Measurements from ENCODE around the gene MYOCOS. TPM values are rescaled to one million over a fixed set of nuclear protein-coding genes. Genes with fewer than 3 reads are reported as not detected.
A peak's percentile ranks its signal among the peaks of the same experiment; 100 is the strongest.

Gene MYOCOS
- polyA plus RNA-seq, 2 of the 4 experiments (the other 2 are of a cell fraction) = not detected

DNA sequence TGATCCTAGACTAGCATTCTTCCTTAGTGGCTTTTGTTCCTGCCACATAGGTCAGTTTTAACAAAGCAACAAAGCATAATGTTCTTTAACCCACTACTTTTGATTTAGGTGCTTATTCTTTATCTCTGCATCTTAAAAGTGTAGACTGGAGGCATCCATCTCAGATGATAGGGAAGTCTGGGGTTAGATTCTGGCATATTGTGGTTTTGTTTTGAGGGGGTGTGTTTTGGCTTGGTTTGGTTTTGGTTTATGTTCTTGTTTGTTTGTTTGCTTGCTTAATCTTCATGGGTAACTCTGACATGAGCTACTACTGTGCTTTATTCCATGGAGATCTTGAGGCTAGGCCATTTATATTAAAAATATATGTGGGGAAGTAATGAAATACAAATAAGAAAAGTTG, 40.3 kb upstream of the MYOCOS start:
- Histone ChIP-seq H3K9me3 (no peaks in the 10 kb centered on the region), H3K4me3 (no peak overlapping the region), H3K4me1 (no peaks in the 10 kb centered on the region), H3K4me2 (no peak overlapping the region), H3K27ac (no peak overlapping the region)
- no peak for FAIRE-seq
- POLR2A ChIA-PET = no interaction called here
- TF ChIP-seq, protein P1, sequence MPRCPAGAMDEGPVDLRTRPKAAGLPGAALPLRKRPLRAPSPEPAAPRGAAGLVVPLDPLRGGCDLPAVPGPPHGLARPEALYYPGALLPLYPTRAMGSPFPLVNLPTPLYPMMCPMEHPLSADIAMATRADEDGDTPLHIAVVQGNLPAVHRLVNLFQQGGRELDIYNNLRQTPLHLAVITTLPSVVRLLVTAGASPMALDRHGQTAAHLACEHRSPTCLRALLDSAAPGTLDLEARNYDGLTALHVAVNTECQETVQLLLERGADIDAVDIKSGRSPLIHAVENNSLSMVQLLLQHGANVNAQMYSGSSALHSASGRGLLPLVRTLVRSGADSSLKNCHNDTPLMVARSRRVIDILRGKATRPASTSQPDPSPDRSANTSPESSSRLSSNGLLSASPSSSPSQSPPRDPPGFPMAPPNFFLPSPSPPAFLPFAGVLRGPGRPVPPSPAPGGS (IDR thresholded peaks at IDR 0.05) = no peak
- TF ChIP-seq ZC3H11A (IDR thresholded peaks at IDR 0.05) (no peak), FOXS1 (CRISPR knock-in tag; IDR thresholded peaks at IDR 0.05) (no peak), EHF (CRISPR knock-in tag; IDR thresholded peaks at IDR 0.05) (no peak), RAD21 (conservative IDR thresholded peaks at IDR 0.05 in 1 of 2, IDR thresholded peaks at IDR 0.05 in 1 of 2) (no peak), JUNB (IDR thresholded peaks at IDR 0.05) (no peak), MYC (IDR thresholded peaks at IDR 0.05; ENCODE audit: borderline replicate concordance, low read length) (no peak), MAFK (IDR thresholded peaks at IDR 0.05; ENCODE audit: partially characterized antibody) (no peak)
- TF ChIP-seq, protein P2, sequence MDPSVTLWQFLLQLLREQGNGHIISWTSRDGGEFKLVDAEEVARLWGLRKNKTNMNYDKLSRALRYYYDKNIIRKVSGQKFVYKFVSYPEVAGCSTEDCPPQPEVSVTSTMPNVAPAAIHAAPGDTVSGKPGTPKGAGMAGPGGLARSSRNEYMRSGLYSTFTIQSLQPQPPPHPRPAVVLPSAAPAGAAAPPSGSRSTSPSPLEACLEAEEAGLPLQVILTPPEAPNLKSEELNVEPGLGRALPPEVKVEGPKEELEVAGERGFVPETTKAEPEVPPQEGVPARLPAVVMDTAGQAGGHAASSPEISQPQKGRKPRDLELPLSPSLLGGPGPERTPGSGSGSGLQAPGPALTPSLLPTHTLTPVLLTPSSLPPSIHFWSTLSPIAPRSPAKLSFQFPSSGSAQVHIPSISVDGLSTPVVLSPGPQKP (IDR thresholded peaks at IDR 0.05; ENCODE audit: low read depth, low read length) = no peak
- ATAC-seq = no peak
- CTCF ChIA-PET = interaction anchor here (1.7 kb wide), 1 partner anchor 63 kb away, joined by 6 read pairs; no protein-coding TSS in a partner anchor
- DNase-seq (ENCODE audit: low read depth in 1 of 2, low spot score in 1 of 2) = no peak

DNA sequence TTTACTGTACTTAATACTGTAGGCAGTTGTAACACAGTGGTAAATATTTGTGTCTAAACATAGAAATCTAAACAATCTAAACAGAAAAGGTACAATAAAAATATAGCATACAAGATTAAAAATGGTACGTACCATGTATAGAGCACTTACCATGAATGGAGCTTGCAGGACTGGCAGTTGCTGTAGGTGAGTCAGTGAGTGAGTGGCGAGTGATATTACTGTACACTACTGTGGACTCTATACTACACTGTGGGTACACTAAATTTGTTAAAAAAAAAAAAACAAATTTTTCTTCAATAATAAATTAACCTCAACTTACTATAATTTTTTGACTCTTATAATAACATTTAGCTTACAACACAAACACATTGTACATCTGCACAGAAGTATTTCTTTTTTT, 39.5 kb upstream of the MYOCOS start:
- Histone ChIP-seq H3K4me3 (no peak overlapping the region), H3K27ac (no peak overlapping the region), H3K4me1 (no peaks in the 10 kb centered on the region), H3K4me2 (no peak overlapping the region), H3K9me3 (no peaks in the 10 kb centered on the region)
- peak in 1 of 2 experiments; percentile 38; a peak in 2 of 6 replicates for ATAC-seq
- WGBS (ENCODE audit: missing lambda C conversion rate) = 90% methylated on average over 2 of the region's 2 CpGs
- no peak for TF ChIP-seq ZSCAN20 (CRISPR knock-in tag; IDR thresholded peaks at IDR 0.05)
- TF ChIP-seq, protein P3, sequence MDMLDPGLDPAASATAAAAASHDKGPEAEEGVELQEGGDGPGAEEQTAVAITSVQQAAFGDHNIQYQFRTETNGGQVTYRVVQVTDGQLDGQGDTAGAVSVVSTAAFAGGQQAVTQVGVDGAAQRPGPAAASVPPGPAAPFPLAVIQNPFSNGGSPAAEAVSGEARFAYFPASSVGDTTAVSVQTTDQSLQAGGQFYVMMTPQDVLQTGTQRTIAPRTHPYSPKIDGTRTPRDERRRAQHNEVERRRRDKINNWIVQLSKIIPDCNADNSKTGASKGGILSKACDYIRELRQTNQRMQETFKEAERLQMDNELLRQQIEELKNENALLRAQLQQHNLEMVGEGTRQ (IDR thresholded peaks at IDR 0.05) = no peak
- TF ChIP-seq NR3C1 (IDR thresholded peaks at IDR 0.05) = no peak
- TF ChIP-seq HOXB13 (CRISPR knock-in tag; IDR thresholded peaks at IDR 0.05; ENCODE audit: low read depth) = no peak
- no peak for TF ChIP-seq SMC3 (IDR thresholded peaks at IDR 0.05)
- TF ChIP-seq JUNB (IDR thresholded peaks at IDR 0.05) = no peak
- TF ChIP-seq POLR2A (IDR thresholded peaks at IDR 0.05; ENCODE audit: low read length) = no peak
- TF ChIP-seq CBX2 (IDR thresholded peaks at IDR 0.05; ENCODE audit: borderline replicate concordance, low read depth) = no peak
- no peak for TF ChIP-seq FOXS1 (CRISPR knock-in tag; IDR thresholded peaks at IDR 0.05)
- TF ChIP-seq HOXA7 (CRISPR knock-in tag; IDR thresholded peaks at IDR 0.05) = no peak
- TF ChIP-seq GATA3 (IDR thresholded peaks at IDR 0.05; ENCODE audit: borderline replicate concordance) = no peak
- TF ChIP-seq HOXB5 (CRISPR knock-in tag; IDR thresholded peaks at IDR 0.05) = no peak
- TF ChIP-seq RCOR1 (IDR thresholded peaks at IDR 0.05; ENCODE audit: low read depth, low read length) = no peak
- TF ChIP-seq, protein P4, sequence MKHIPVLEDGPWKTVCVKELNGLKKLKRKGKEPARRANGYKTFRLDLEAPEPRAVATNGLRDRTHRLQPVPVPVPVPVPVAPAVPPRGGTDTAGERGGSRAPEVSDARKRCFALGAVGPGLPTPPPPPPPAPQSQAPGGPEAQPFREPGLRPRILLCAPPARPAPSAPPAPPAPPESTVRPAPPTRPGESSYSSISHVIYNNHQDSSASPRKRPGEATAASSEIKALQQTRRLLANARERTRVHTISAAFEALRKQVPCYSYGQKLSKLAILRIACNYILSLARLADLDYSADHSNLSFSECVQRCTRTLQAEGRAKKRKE (CRISPR knock-in tag; IDR thresholded peaks at IDR 0.05; ENCODE audit: low read depth) = no peak
- no peak for DNase-seq (ENCODE audit: low read depth in 1 of 2, low spot score in 1 of 2)
- no peak for FAIRE-seq
- ChIA-PET CTCF (interaction anchor here (0.6 to 1.7 kb wide), 5 partner anchors 9 to 225 kb away, joined by 3 to 6 read pairs (median 4); no protein-coding TSS in a partner anchor), POLR2A (no interaction called here)

All from A549 (cell line).